Ovary (tissue), 3 donors: Measurements from ENCODE around the gene C2CD4A.

Experiments
- CTCF ChIP-seq, 3 donors: fragments of 450-650 bp in 2 of 3; fragments of 200-600 bp in 1 of 3; IDR thresholded peaks; one replicate each; pipeline versions ENCODE4 v1.5.1 to v1.8.0; 2016 to 2022; ENCODE audit warnings: antibody characterized with exemption in 3 of 3, mild to moderate bottlenecking in 1 of 3
- EP300 ChIP-seq: sonication (generic); formaldehyde crosslinking; IDR thresholded peaks from one replicate; pipeline ENCODE4 v1.6.1; 2017; ENCODE audit warnings: antibody characterized with exemption
- POLR2A ChIP-seq: fragments of 450-650 bp; IDR thresholded peaks from one replicate; pipeline ENCODE4 v1.6.1; 2017; ENCODE audit warnings: antibody characterized with exemption, mild to moderate bottlenecking, moderate library complexity
- donor health status: DM: no; HTN: no; CAD: no.

DNA sequence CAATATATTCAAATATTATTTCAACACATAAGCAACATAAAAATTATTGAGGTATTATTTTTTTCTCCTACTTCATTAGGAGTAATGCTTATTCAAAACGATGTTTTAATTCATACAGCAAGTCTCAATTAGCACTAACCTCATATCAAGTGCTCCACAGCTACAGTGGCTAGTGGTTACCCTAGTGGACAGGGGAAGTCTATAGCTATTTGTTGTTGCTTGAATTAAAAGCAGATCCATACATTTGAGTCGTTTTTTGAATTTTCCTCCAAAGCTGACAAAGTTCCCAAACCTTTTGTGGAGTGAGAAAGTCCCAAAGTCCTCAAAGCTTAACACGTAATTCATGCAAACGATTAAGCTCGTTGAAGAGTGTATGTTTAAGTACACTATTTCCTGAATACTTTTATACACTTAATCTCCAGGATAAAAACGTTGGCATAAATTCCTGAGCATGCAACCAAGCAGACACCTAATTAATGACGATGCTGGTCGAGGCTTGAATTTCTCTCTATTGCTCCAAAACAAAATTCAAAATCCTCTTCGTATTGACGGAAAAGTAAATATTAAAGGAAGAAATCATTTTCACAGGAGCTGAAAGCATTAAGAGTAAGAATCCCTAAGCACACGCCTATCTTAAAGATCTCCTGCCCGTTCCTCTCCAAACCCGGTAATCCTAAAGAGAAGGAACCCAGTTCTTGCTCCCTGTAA is 7.5 kb upstream of the C2CD4A start:
- TF ChIP-seq POLR2A (no peak), CTCF (IDR thresholded peaks at IDR 0.05) (no peak), EP300 (no peak)
